Fibroblast of skin of left quadriceps (primary cell): Measurements from ENCODE around the gene PCYT2.

ENCODE experiments used
- DNase-seq, 2 experiments: peaks; one replicate each; pipeline ENCODE4 v3.0.0-alpha.2; 2013; ENCODE audit warnings: low read depth in 2 of 2

PCYT2 gene

DNA sequence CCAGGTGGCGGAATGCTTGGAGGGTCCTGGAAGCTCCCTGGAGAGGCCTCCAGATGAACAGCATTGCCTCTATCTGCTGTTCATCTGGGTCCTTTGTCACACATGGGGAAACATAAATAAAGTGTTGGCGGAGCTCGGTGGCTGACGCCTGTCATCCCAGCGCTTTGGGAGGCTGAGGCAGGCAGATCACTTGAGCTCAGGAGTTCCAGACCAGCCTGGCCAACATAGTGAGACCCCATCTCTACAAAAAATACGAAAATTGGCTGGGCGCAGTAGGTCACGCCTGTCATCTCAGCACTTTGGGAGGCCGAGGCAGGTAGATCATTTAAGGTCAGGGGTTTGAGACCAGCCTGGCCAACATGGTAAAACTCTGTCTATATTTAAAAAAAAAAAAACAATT, 33.7 kb upstream of the PCYT2 start:
- DNase-seq, result no peak

- no peak for DNase-seq
Measured at GRCh38 chr17:81942167-81942553, 31.0 kb upstream of the PCYT2 start.

- no peak for DNase-seq
Measured at GRCh38 chr17:81941484-81942166, 30.4 kb upstream of the PCYT2 start.

- DNase-seq, result no peak
Measured at GRCh38 chr17:81940538-81941483, 29.6 kb upstream of the PCYT2 start.

DNA sequence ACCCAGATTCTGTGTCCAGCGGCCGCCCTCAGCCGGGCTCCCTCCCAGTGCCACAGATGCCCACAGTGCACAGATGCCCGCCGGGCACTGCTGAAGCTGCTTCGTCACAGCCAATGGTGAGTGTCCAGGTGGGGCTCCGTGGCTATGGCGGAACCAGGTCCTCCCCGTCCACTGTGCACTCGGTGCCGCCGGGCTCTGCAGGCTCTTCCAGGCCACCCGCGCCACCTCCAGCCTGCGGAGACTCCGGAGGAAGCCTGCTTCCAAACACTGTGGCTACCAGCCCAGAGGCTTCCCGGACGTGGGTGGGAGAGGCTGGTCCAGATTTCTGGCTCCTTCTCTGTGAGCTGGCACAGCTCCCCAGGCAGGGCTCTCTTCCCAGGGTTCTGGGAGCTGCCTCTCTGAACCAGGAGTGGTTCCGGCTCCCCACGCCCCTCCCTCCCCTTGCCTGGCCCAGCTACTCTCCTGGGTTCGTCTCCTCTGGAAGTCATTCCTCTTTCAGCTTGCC, 28.7 kb upstream of the PCYT2 start:
- DNase-seq, result no peak

- no peak for DNase-seq
Measured at GRCh38 chr17:81939218-81939617, 28.0 kb upstream of the PCYT2 start.

- no peak for DNase-seq
Measured at GRCh38 chr17:81935709-81936084, 24.5 kb upstream of the PCYT2 start.

DNA sequence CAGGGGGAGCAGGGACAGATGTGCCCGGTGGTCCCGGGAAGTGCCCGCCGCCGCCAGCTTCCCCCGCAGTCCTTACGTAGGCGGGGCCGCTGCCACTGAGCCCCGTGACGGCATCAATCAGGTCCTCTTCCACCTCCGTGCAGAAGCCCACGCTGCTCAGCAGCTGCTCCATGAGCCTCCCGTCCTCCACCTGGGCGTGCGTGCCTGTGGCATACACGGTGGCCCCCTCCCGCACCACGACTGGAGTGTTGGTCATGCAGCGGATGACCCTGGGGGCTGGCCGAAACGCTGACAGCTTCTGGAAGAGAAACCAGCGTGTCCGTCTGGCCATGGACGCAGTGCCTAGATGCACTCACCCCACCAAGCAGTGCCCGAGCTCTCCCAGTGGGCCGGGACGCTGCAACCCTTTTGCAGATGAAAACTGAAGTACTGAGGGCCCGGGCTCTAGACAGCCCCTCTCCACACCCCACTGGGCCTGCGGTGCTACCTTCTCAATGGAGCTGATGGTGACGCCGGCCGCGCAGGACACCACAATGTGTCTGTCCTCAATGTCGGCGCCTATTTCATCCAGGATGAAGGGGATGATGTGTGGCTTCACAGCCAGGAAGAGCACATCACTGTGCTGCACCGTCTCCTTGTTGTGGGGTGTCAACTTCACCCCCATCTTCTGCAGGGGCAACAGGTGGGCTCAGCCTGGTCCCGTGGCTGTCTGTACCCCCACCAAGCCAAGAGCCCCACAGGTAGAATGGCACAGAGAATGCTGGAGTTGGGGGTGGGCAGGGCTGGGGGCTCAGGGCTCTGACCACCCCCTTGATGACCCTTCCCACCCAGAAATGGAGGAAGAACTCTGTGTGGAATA, 23.9 kb upstream of the PCYT2 start:
- DNase-seq, result no peak

GRCh38 chr17:81934098-81934757, 23.0 kb upstream of the PCYT2 start:
- no peak for DNase-seq

- no peak for DNase-seq
Measured at GRCh38 chr17:81933178-81933699, 22.0 kb upstream of the PCYT2 start.

- no peak for DNase-seq
Measured at GRCh38 chr17:81932333-81932983, 21.3 kb upstream of the PCYT2 start.

GRCh38 chr17:81931557-81932332, 20.5 kb upstream of the PCYT2 start:
- no peak for DNase-seq

- DNase-seq, result no peak
Measured at GRCh38 chr17:81931189-81931556, 20.0 kb upstream of the PCYT2 start.

GRCh38 chr17:81930142-81931125, 19.2 kb upstream of the PCYT2 start:
- no peak for DNase-seq

GRCh38 chr17:81929253-81930141, 18.3 kb upstream of the PCYT2 start:
- no peak for DNase-seq

- no peak for DNase-seq
Measured at GRCh38 chr17:81928544-81929252, 17.5 kb upstream of the PCYT2 start.
